Vagina (tissue), 2 donors: ENCODE measurements around the gene GSTM4. TPM values are rescaled to one million over a fixed set of nuclear protein-coding genes. Genes with fewer than 3 reads are reported as not detected.

Source experiments
- DNase-seq, 2 donors: peaks; one replicate each; pipeline ENCODE4 v3.0.0-alpha.2; 2017; ENCODE audit errors: extremely low spot score in 2 of 2
- H3K27ac ChIP-seq: fragments of 200-600 bp; sonication (generic); one replicate; pipeline ENCODE4 v1.5.1; 2019
- H3K27me3 ChIP-seq: fragments of 200-600 bp; sonication (generic); one replicate; pipeline ENCODE4 v1.5.1; 2019
- H3K36me3 ChIP-seq, 2 donors: fragments of 200-600 bp; sonication (generic); one replicate each; pipeline ENCODE4 v1.5.1; 2017 to 2019
- H3K4me1 ChIP-seq: fragments of 200-600 bp; sonication (generic); one replicate; pipeline ENCODE4 v1.5.1; 2019
- H3K4me3 ChIP-seq, 2 donors: fragments of 200-600 bp; sonication (generic); 1 replicate in 1 of 2; 2 replicates in 1 of 2; pipeline ENCODE4 v1.5.1; 2016 to 2019
- H3K9me3 ChIP-seq: fragments of 200-600 bp; sonication (generic); one replicate; pipeline ENCODE4 v1.5.1; 2019
- CTCF ChIP-seq, 3 experiments: fragments of 450-650 bp in 2 of 3; fragments of 200-600 bp in 1 of 3; sonication (generic) in 1 of 3; IDR thresholded peaks; one replicate each; pipeline ENCODE4 v1.5.1; 2017 to 2019; ENCODE audit warnings: antibody characterized with exemption in 3 of 3, mild to moderate bottlenecking in 2 of 3, moderate library complexity in 2 of 3
- POLR2A ChIP-seq, 2 donors: fragments of 450-650 bp; IDR thresholded peaks; one replicate each; pipeline ENCODE4 v1.6.1; 2017; ENCODE audit warnings: antibody characterized with exemption in 2 of 2, mild to moderate bottlenecking in 2 of 2, moderate library complexity in 2 of 2
- POLR2AphosphoS5 ChIP-seq, 2 donors: sonication (generic); formaldehyde crosslinking; IDR thresholded peaks; one replicate each; pipeline ENCODE4 v1.9.0; 2017; ENCODE audit warnings: antibody characterized with exemption in 2 of 2, mild to moderate bottlenecking in 2 of 2, low read depth in 1 of 2; ENCODE audit not compliant: insufficient read depth in 1 of 2
- intact Hi-C: fragments of 100-400 bp; cut with DNase I; formaldehyde crosslinking; loops from one replicate; pipeline ENCODE4 v1.15.1; 2023
- total RNA-seq: library from RNA; depleted of rRNA; stranded (reverse); fragments of >200 nt; gene quantifications from one replicate; pipeline ENCODE4 v1.2.3, GENCODE V29; 2016

The GSTM4 gene
- total RNA-seq, 1 donor from 2014 or later: 36.1 TPM

- no peak for DNase-seq
- H3K9me3 ChIP-seq: no peaks in the 10 kb centered on the region
- H3K4me1 ChIP-seq: peaks cover 55% of the 10 kb centered on the region
- H3K27ac ChIP-seq: peak overlapping the region; percentile 91
- peak in 1 of 2 donors; percentile 1 for TF ChIP-seq POLR2AphosphoS5 (IDR thresholded peaks at IDR 0.05; ENCODE audit: insufficient read depth in 1 of 2, low read depth in 1 of 2)
- no peak for TF ChIP-seq CTCF (IDR thresholded peaks at IDR 0.05)
- H3K36me3 ChIP-seq: peaks cover 0 to 31% of the 10 kb centered on the region in 2 donors
- peak overlapping the region; percentile 15 to 35 for H3K4me3 ChIP-seq
- H3K27me3 ChIP-seq: no peaks in the 10 kb centered on the region
- intact Hi-C loops: loop anchor here (10.0 kb wide), 1 partner anchor 80 kb away; the partner anchor contains the start of gene GNAI3
These were observed 31.5 kb upstream of the GSTM4 start for GRCh38 chr1:109624201-109625010.

- peaks cover 0 to 38% of the 10 kb centered on the region in 2 donors for H3K36me3 ChIP-seq
- H3K9me3 ChIP-seq: no peaks in the 10 kb centered on the region
- peak overlapping the region in 1 of 2 donors; percentile 22 for H3K4me3 ChIP-seq
- peak overlapping the region; percentile 91 for H3K27ac ChIP-seq
- TF ChIP-seq POLR2AphosphoS5 (IDR thresholded peaks at IDR 0.05; ENCODE audit: insufficient read depth in 1 of 2, low read depth in 1 of 2) (no peak), POLR2A (IDR thresholded peaks at IDR 0.05) (no peak), CTCF (IDR thresholded peaks at IDR 0.05) (no peak)
- DNase-seq: no peak
- intact Hi-C loops: loop anchor here (10.0 kb wide), 1 partner anchor 80 kb away; the partner anchor contains the start of gene GNAI3
- peaks cover 54% of the 10 kb centered on the region for H3K4me1 ChIP-seq
- no peaks in the 10 kb centered on the region for H3K27me3 ChIP-seq
These were observed 30.7 kb upstream of the GSTM4 start for GRCh38 chr1:109625176-109625575.

- Histone ChIP-seq H3K27me3 (no peaks in the 10 kb centered on the region), H3K4me1 (peaks cover 54% of the 10 kb centered on the region), H3K4me3 (peak overlapping the region; percentile 10 to 22), H3K27ac (peak overlapping the region; percentile 91), H3K9me3 (no peaks in the 10 kb centered on the region), H3K36me3 (peaks cover 0 to 42% of the 10 kb centered on the region in 2 donors)
- no peak for TF ChIP-seq POLR2A (IDR thresholded peaks at IDR 0.05)
- TF ChIP-seq POLR2AphosphoS5 (IDR thresholded peaks at IDR 0.05; ENCODE audit: insufficient read depth in 1 of 2, low read depth in 1 of 2): peak in 1 of 2 donors; percentile 10
- TF ChIP-seq CTCF (IDR thresholded peaks at IDR 0.05): no peak
- intact Hi-C loops: loop anchor here (10.0 kb wide), 1 partner anchor 81 kb away; the partner anchor contains the start of gene GNAI3
- no peak for DNase-seq
These were observed 30.0 kb upstream of the GSTM4 start for GRCh38 chr1:109625601-109626560.

DNA sequence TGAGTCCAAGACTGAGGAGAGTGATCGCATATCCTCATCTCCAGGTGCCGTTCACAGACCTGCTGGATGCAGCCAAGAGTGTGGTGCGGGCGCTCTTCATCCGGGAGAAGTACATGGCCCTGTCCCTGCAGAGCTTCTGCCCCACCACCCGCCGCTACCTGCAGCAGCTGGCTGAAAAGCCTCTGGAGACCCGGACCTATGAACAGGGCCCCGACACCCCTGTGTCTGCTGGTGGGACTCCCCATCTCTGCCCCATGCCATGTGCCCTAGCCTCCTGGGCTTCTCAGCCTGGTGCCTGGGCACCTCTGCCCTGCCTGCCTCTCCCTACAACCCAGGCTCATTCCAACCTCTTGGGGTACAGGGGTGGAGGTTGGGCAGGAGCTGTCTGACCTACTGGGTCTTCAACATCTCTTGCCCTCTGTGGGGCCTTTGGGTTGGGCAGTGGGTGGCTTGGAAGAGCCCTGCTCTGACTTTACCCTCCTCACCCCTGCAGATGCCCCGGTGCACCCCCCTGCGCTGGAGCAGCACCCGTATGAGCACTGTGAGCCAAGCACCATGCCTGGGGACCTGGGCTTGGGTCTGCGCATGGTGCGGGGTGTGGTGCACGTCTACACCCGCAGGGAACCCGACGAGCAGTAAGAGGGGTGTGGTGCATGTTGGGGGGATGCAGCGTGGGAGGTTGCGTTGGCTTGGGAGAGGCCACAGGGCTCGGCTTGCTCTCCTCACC lies 29.1 kb upstream of the GSTM4 start:
- Histone ChIP-seq H3K27ac (no peak overlapping the region), H3K27me3 (no peaks in the 10 kb centered on the region), H3K9me3 (no peaks in the 10 kb centered on the region), H3K4me1 (peaks cover 51% of the 10 kb centered on the region), H3K4me3 (no peak overlapping the region), H3K36me3 (peaks cover 0 to 51% of the 10 kb centered on the region in 2 donors)
- DNase-seq: no peak
- intact Hi-C loops: loop anchor here (10.0 kb wide), 1 partner anchor 82 kb away; the partner anchor contains the start of gene GNAI3
- TF ChIP-seq POLR2A (IDR thresholded peaks at IDR 0.05): no peak
- TF ChIP-seq POLR2AphosphoS5 (IDR thresholded peaks at IDR 0.05; ENCODE audit: insufficient read depth in 1 of 2, low read depth in 1 of 2): no peak
- TF ChIP-seq CTCF (IDR thresholded peaks at IDR 0.05): no peak
